ENCODE measurements around the gene ITGA2B. TPM values are rescaled to one million over a fixed set of nuclear protein-coding genes. Genes with fewer than 3 reads are reported as not detected.

The ITGA2B gene
- total and polyA plus RNA-seq, 5 donors from 2014 or later, result 19.5 TPM; not detected in 4

GRCh38 chr17:44327715-44328449, 61.6 kb downstream of the ITGA2B start:
- ATAC-seq (ENCODE audit: low read depth in 2 of 2), result no peak
- no peak for DNase-seq

DNA sequence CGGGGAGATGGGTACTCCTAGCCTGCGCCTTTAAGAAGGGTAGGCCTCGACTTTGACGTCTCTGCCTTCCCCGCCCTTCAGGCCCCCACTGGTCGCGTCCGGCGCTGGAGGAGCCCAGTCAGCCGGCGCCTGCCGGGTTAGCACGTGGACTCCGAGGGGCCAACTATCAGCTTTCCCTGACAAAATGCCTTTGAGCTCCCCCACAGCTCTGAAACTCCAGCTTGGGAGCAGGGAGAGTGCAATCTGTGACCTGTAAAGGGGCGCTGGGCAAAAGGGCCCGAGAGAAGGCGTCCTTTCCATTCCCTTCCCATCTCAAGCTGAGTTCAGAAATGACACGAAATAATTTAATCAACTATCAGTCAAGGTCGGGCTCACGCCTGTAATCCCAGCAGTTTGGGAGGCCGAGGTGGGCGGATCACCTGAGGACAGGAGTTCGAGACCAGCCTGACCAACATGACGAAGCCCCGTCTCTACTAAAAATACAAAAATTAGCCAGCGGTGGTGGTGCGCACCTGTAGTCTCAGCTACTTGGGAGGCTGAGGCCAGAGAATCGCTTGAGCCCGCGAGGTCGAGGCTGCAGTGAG, 62.5 kb downstream of the ITGA2B start:
- ATAC-seq (ENCODE audit: low read depth in 2 of 2), result peak; percentile 83 to 84
- H3K4me3 ChIP-seq (ENCODE audit: low read depth, low read length), result peak overlapping the region; percentile 45
- H3K36me3 Mint-ChIP-seq, result no peaks in the 10 kb centered on the region

More at GRCh38 chr17:44327715-44328449, 61.6 kb downstream of the ITGA2B start:
- Histone ChIP-seq H3K36me3 (ENCODE audit: control insufficient read depth, insufficient read depth, low read length) (no peaks in the 10 kb centered on the region), H3K27ac (ENCODE audit: insufficient read depth, low read length, poor library complexity, severe bottlenecking) (no peak overlapping the region), H3K4me3 (ENCODE audit: low read depth, low read length) (no peak overlapping the region), H3K4me1 (ENCODE audit: control insufficient read depth, insufficient read depth, low read length, poor library complexity, severe bottlenecking) (peaks cover 22% of the 10 kb centered on the region), H3K27me3 (ENCODE audit: control insufficient read depth, insufficient read depth, low read length) (no peaks in the 10 kb centered on the region), H3K9me3 (ENCODE audit: control insufficient read depth in 2 of 2, low read length in 2 of 2) (no peaks in the 10 kb centered on the region)
- H3K36me3 Mint-ChIP-seq, result no peaks in the 10 kb centered on the region
- peaks cover 7 to 42% (median 17%) of the 10 kb centered on the region in 4 donors for H3K4me1 Mint-ChIP-seq
- H3K27ac Mint-ChIP-seq, result peak overlapping the region in 2 of 3 donors; percentile 38 to 56
- H3K9me3 Mint-ChIP-seq, result no peaks in the 10 kb centered on the region
- peaks cover 10% of the 10 kb centered on the region for H3K27me3 Mint-ChIP-seq
- peak overlapping the region; percentile 50 to 85 (median 69) for H3K4me3 Mint-ChIP-seq

GRCh38 chr17:44324571-44325275, 64.7 kb downstream of the ITGA2B start, which contains the start of gene SLC25A39:
SLC25A39 (minus strand) TSS chr17:44324823; CDS start chr17:44323562, 1,261 bp downstream.
- Histone ChIP-seq H3K36me3 (ENCODE audit: control insufficient read depth, insufficient read depth, low read length) (peaks cover 19% of the 10 kb centered on the region), H3K9me3 (ENCODE audit: control insufficient read depth in 2 of 2, low read length in 2 of 2) (no peaks in the 10 kb centered on the region), H3K4me3 (ENCODE audit: low read depth, low read length) (peak within 1 kb of the TSS; percentile 68), H3K27me3 (ENCODE audit: control insufficient read depth, insufficient read depth, low read length) (no peaks in the 10 kb centered on the region), H3K4me1 (ENCODE audit: control insufficient read depth, insufficient read depth, low read length, poor library complexity, severe bottlenecking) (peaks cover 18% of the 10 kb centered on the region), H3K27ac (ENCODE audit: insufficient read depth, low read length, poor library complexity, severe bottlenecking) (peak within 1 kb of the TSS; percentile 93)
- Mint-ChIP-seq H3K4me3 (peak within 1 kb of the TSS; percentile 90 to 99 (median 93)), H3K4me1 (peaks cover 2 to 45% (median 10%) of the 10 kb centered on the region in 4 donors), H3K9me3 (no peaks in the 10 kb centered on the region), H3K27me3 (peaks cover 5% of the 10 kb centered on the region), H3K27ac (peak within 1 kb of the TSS; percentile 95 to 96 (median 96)), H3K36me3 (no peaks in the 10 kb centered on the region)
- peak; percentile 90 to 95 (median 94) for DNase-seq
- peak; percentile 75 to 80 for ATAC-seq (ENCODE audit: low read depth in 2 of 2)

More for the DNA sequence above, 62.5 kb downstream of the ITGA2B start:
- H3K27me3 Mint-ChIP-seq, result peaks cover 10% of the 10 kb centered on the region
- peaks cover 7 to 46% (median 17%) of the 10 kb centered on the region in 4 donors for H3K4me1 Mint-ChIP-seq
- H3K9me3 Mint-ChIP-seq, result no peaks in the 10 kb centered on the region
- H3K4me1 ChIP-seq (ENCODE audit: control insufficient read depth, insufficient read depth, low read length, poor library complexity, severe bottlenecking), result peaks cover 22% of the 10 kb centered on the region
- H3K27ac ChIP-seq (ENCODE audit: insufficient read depth, low read length, poor library complexity, severe bottlenecking), result peak overlapping the region; percentile 93
- no peaks in the 10 kb centered on the region for H3K36me3 ChIP-seq (ENCODE audit: control insufficient read depth, insufficient read depth, low read length)
- H3K27me3 ChIP-seq (ENCODE audit: control insufficient read depth, insufficient read depth, low read length), result no peaks in the 10 kb centered on the region
- no peaks in the 10 kb centered on the region for H3K9me3 ChIP-seq (ENCODE audit: control insufficient read depth in 2 of 2, low read length in 2 of 2)
- H3K27ac Mint-ChIP-seq, result peak overlapping the region in 2 of 3 donors; percentile 74 to 96
- peak overlapping the region; percentile 71 to 90 (median 78) for H3K4me3 Mint-ChIP-seq
- peak; percentile 90 to 97 (median 94) for DNase-seq

DNA sequence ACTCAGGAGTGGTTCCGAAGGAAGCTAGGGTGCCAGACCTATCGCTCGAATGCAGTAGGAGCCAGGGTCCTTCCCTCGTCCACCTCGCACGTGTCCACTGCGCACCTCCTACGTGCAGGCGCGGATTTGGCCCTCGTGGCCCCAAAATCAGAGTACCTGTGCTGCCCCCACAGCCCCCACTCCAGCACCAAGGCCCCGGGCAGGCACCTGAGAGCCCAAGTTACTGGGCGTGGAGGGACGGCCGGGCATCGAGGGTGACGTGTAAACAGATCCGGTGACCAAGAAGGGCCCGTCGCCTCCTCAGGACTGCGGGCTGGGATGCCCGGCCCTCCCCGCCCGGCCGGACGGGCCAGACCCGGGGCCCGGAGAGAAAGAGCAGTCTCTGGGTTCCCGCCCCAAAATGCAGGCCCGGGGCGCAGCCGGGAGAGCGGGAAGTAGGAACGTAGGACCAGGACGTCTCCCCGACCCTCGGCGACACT, 65.3 kb downstream of the ITGA2B start:
- DNase-seq (no peak), ATAC-seq (ENCODE audit: low read depth in 2 of 2) (no peak)
- peak overlapping the region; percentile 74 to 86 (median 80) for H3K4me3 Mint-ChIP-seq
- Histone ChIP-seq H3K36me3 (ENCODE audit: control insufficient read depth, insufficient read depth, low read length) (peaks cover 21% of the 10 kb centered on the region), H3K4me1 (ENCODE audit: control insufficient read depth, insufficient read depth, low read length, poor library complexity, severe bottlenecking) (peaks cover 18% of the 10 kb centered on the region), H3K9me3 (ENCODE audit: control insufficient read depth in 2 of 2, low read length in 2 of 2) (no peaks in the 10 kb centered on the region), H3K27ac (ENCODE audit: insufficient read depth, low read length, poor library complexity, severe bottlenecking) (peak overlapping the region; percentile 93), H3K4me3 (ENCODE audit: low read depth, low read length) (peak overlapping the region; percentile 41), H3K27me3 (ENCODE audit: control insufficient read depth, insufficient read depth, low read length) (no peaks in the 10 kb centered on the region)
- H3K27ac Mint-ChIP-seq, result no peak overlapping the region
- H3K4me1 Mint-ChIP-seq, result peaks cover 2 to 45% (median 10%) of the 10 kb centered on the region in 4 donors
- peaks cover 5% of the 10 kb centered on the region for H3K27me3 Mint-ChIP-seq
- peaks cover 0 to 2% (median 0%) of the 10 kb centered on the region in 7 donors for H3K9me3 Mint-ChIP-seq
- H3K36me3 Mint-ChIP-seq, result peaks cover 4% of the 10 kb centered on the region

DNA sequence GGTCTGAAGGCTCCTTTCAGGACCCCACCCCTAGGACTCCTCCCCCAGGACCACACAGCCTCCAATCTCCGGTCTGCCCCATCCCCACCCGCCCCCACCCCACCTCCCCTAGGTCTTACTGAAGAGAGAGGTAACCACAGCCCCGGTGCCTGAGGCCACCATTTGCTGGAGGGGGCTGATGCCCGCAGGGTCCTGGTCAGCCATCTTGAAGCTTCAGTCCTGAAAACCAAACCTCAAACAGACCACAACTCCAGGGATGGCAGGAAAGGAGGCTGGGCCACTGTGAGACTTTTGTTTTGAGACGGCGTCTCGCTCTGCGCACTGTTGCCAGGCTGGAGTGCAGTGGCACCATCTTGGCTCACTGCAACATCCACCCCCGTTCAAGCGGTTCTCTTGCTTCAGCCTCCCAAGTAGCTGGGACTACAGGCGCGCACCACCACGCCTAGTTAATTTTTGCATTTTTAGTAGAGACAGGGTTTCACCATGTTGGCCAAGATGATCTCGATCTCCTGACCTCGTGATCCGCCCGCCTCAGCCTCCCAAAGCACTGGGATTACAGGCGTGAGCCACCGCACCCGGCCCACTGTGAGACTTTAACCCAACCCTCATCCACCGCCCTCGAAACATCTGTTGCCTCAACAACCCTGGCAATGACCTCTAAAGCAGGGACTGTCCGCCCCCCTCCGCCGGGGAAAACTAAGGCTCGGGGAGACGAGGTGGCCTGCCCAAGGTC, 65.9 kb downstream of the ITGA2B start:
- peaks cover 18% of the 10 kb centered on the region for H3K4me1 ChIP-seq (ENCODE audit: control insufficient read depth, insufficient read depth, low read length, poor library complexity, severe bottlenecking)
- H3K27ac ChIP-seq (ENCODE audit: insufficient read depth, low read length, poor library complexity, severe bottlenecking), result no peak overlapping the region
- DNase-seq (no peak), ATAC-seq (ENCODE audit: low read depth in 2 of 2) (no peak)
- peaks cover 4% of the 10 kb centered on the region for H3K36me3 Mint-ChIP-seq
- peak overlapping the region; percentile 41 for H3K4me3 ChIP-seq (ENCODE audit: low read depth, low read length)
- H3K9me3 ChIP-seq (ENCODE audit: control insufficient read depth in 2 of 2, low read length in 2 of 2), result no peaks in the 10 kb centered on the region
- H3K27ac Mint-ChIP-seq, result no peak overlapping the region
- H3K27me3 ChIP-seq (ENCODE audit: control insufficient read depth, insufficient read depth, low read length), result no peaks in the 10 kb centered on the region
- H3K36me3 ChIP-seq (ENCODE audit: control insufficient read depth, insufficient read depth, low read length), result peaks cover 21% of the 10 kb centered on the region
- H3K4me3 Mint-ChIP-seq, result peak overlapping the region; percentile 74 to 86 (median 80)
- H3K27me3 Mint-ChIP-seq, result peaks cover 5% of the 10 kb centered on the region
- H3K4me1 Mint-ChIP-seq, result peaks cover 2 to 45% (median 10%) of the 10 kb centered on the region in 4 donors
- peaks cover 0 to 4% (median 0%) of the 10 kb centered on the region in 7 donors for H3K9me3 Mint-ChIP-seq

DNA sequence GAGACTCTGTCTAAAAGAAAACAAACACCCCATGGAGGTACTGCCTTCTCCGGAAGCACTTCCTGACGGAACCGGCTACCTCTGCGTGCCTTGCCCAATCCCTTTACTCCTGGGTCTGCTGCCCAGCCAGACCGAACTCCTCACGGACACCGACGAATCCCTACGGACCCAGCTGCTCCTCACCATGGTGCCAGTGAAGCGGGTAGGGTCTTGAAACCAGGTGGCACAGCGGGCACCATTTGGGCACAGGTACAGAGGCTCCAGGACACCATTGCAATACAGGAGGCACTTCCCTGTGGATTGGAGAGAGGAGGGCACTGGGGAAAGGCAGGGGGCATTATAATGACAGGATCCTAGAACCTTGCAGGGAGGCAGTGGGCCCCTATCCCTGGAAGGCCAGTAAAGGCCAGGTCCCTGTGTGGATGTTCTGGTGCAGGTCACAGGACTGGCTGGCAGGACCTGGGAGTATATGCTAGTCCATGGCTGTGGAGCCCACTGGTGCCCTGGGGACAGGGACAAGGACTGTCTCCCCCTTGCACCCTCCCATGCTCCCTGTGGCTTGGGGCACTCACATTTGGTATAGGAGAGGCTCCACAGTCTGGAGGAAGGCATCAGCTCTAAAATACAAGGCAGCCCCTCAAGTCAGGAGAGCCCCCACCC, 67.1 kb downstream of the ITGA2B start:
- H3K27ac Mint-ChIP-seq, result no peak overlapping the region

More for the DNA sequence above, 67.1 kb downstream of the ITGA2B start:
- DNase-seq (no peak), ATAC-seq (ENCODE audit: low read depth in 2 of 2) (no peak)
- no peaks in the 10 kb centered on the region for H3K9me3 ChIP-seq (ENCODE audit: control insufficient read depth in 2 of 2, low read length in 2 of 2)
- no peak overlapping the region for H3K27ac ChIP-seq (ENCODE audit: insufficient read depth, low read length, poor library complexity, severe bottlenecking)
- H3K36me3 ChIP-seq (ENCODE audit: control insufficient read depth, insufficient read depth, low read length), result peaks cover 21% of the 10 kb centered on the region
- H3K4me1 Mint-ChIP-seq, result peaks cover 4 to 41% (median 7%) of the 10 kb centered on the region in 4 donors
- no peaks in the 10 kb centered on the region for H3K27me3 ChIP-seq (ENCODE audit: control insufficient read depth, insufficient read depth, low read length)
- H3K36me3 Mint-ChIP-seq, result peaks cover 4% of the 10 kb centered on the region
- H3K4me3 Mint-ChIP-seq, result peak overlapping the region; percentile 61 to 84 (median 72)
- peaks cover 18% of the 10 kb centered on the region for H3K4me1 ChIP-seq (ENCODE audit: control insufficient read depth, insufficient read depth, low read length, poor library complexity, severe bottlenecking)
- peaks cover 0 to 4% (median 0%) of the 10 kb centered on the region in 7 donors for H3K9me3 Mint-ChIP-seq
- peaks cover 5% of the 10 kb centered on the region for H3K27me3 Mint-ChIP-seq
- no peak overlapping the region for H3K4me3 ChIP-seq (ENCODE audit: low read depth, low read length)
